Measurements from ENCODE around the gene KLF1. TPM values are rescaled to one million over a fixed set of nuclear protein-coding genes. Genes with fewer than 3 reads are reported as not detected.

KLF1 gene
- total and polyA plus RNA-seq, 2 of the 13 experiments (the other 11 are each of a cell fraction or from before 2014, with no cell fraction given), result not detected

DNA sequence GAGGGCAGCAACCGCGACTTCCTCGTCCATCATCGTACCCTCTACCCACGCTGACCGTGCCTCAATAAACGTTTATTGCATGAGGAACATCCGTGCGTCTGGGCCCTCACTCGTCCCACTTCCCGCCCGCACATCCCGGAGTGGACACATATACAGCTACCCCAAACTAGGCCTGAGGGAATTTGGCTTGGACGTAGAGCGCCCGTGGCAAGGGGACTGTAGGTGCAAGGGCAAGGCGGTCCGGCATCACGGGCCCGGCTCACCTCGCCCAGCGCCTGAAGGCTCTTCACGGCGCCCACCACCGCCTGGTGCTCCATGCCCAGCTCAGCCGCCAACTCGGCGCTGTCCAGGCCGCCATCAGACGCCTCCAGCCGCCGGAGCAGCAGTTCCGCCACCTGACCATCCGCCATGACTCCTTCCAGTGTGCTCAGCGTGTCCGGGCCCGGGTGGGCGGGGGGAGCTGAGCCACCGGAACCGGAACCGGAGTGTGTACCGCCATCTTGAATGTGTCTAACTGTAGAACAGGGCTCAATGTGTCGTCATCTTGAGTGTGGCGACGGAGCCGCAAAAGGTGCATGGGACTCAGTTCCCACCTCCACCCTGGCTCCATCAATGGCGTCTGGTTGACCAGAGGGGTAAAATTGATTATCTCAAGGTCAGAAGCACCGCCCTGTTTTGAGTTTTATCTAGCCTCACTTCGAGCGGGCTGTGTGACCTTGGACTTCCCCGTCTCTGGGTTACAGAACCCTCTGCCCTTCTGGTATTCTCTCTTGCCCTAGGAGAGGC lies 46.5 kb upstream of the KLF1 start, which contains the start of gene FARSA (continued):
- TF ChIP-seq ZNF207 (IDR thresholded peaks at IDR 0.05; ENCODE audit: borderline replicate concordance), result no peak
- TF ChIP-seq, protein P1, sequence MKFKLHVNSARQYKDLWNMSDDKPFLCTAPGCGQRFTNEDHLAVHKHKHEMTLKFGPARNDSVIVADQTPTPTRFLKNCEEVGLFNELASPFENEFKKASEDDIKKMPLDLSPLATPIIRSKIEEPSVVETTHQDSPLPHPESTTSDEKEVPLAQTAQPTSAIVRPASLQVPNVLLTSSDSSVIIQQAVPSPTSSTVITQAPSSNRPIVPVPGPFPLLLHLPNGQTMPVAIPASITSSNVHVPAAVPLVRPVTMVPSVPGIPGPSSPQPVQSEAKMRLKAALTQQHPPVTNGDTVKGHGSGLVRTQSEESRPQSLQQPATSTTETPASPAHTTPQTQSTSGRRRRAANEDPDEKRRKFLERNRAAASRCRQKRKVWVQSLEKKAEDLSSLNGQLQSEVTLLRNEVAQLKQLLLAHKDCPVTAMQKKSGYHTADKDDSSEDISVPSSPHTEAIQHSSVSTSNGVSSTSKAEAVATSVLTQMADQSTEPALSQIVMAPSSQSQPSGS (CRISPR knock-in tag; IDR thresholded peaks at IDR 0.05), result peak; percentile 73
- no peak for TF ChIP-seq MAF1 (CRISPR knock-in tag; IDR thresholded peaks at IDR 0.05; ENCODE audit: borderline replicate concordance)
- TF ChIP-seq ZNF788 (CRISPR knock-in tag; IDR thresholded peaks at IDR 0.05; ENCODE audit: borderline replicate concordance), result peak; percentile 77; the same call in 1 of the 2 replicates
- 0 out of 2 replicates have a peak, but pooled peaks have one; percentile 87 for TF ChIP-seq HES4 (CRISPR knock-in tag; IDR thresholded peaks at IDR 0.05; ENCODE audit: borderline replicate concordance)
- TF ChIP-seq, protein P2, sequence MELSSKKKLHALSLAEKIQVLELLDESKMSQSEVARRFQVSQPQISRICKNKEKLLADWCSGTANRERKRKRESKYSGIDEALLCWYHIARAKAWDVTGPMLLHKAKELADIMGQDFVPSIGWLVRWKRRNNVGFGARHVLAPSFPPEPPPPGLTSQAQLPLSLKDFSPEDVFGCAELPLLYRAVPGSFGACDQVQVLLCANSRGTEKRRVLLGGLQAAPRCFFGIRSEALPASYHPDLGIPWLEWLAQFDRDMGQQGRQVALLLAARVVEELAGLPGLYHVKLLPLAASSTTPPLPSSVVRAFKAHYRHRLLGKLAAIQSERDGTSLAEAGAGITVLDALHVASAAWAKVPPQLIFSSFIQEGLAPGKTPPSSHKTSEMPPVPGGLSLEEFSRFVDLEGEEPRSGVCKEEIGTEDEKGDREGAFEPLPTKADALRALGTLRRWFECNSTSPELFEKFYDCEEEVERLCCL (CRISPR knock-in tag; IDR thresholded peaks at IDR 0.05; ENCODE audit: borderline replicate concordance), result no peak
- TF ChIP-seq JDP2 (CRISPR knock-in tag; IDR thresholded peaks at IDR 0.05; ENCODE audit: borderline replicate concordance), result no peak
- TF ChIP-seq, protein P3, sequence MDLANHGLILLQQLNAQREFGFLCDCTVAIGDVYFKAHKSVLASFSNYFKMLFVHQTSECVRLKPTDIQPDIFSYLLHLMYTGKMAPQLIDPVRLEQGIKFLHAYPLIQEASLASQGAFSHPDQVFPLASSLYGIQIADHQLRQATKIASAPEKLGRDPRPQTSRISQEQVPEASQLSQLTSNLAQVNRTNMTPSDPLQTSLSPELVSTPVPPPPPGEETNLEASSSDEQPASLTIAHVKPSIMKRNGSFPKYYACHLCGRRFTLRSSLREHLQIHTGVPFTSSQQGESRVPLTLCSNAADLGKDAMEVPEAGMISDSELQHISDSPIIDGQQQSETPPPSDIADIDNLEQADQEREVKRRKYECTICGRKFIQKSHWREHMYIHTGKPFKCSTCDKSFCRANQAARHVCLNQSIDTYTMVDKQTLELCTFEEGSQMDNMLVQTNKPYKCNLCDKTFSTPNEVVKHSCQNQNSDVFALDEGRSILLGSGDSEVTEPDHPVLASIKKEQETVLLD (CRISPR knock-in tag; IDR thresholded peaks at IDR 0.05; ENCODE audit: low read depth), result peak; percentile 86
- TF ChIP-seq ZNF10 (CRISPR knock-in tag; IDR thresholded peaks at IDR 0.05; ENCODE audit: borderline replicate concordance, low read depth), result no peak
- peak; percentile 66; the same call in 1 of the 2 replicates for TF ChIP-seq ZC3H13 (CRISPR knock-in tag; IDR thresholded peaks at IDR 0.05)
- peak; percentile 36; the same call in 1 of the 2 replicates for TF ChIP-seq HIVEP1 (CRISPR knock-in tag; IDR thresholded peaks at IDR 0.05)
- peak; percentile 93 for TF ChIP-seq HCFC1 (IDR thresholded peaks at IDR 0.05; ENCODE audit: low read depth, low read length)
- TF ChIP-seq, protein P4, sequence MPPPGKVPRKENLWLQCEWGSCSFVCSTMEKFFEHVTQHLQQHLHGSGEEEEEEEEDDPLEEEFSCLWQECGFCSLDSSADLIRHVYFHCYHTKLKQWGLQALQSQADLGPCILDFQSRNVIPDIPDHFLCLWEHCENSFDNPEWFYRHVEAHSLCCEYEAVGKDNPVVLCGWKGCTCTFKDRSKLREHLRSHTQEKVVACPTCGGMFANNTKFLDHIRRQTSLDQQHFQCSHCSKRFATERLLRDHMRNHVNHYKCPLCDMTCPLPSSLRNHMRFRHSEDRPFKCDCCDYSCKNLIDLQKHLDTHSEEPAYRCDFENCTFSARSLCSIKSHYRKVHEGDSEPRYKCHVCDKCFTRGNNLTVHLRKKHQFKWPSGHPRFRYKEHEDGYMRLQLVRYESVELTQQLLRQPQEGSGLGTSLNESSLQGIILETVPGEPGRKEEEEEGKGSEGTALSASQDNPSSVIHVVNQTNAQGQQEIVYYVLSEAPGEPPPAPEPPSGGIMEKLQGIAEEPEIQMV (CRISPR knock-in tag; IDR thresholded peaks at IDR 0.05; ENCODE audit: low read depth), result no peak
- TF ChIP-seq ZNF431 (CRISPR knock-in tag; IDR thresholded peaks at IDR 0.05; ENCODE audit: borderline replicate concordance, low read depth), result peak; percentile 87; the same call in 1 of the 2 replicates
- peak; percentile 71; the same call in 1 of the 2 replicates for TF ChIP-seq ZNF619 (CRISPR knock-in tag; IDR thresholded peaks at IDR 0.05)
- TF ChIP-seq ZNF674 (CRISPR knock-in tag; IDR thresholded peaks at IDR 0.05; ENCODE audit: low read depth), result peak; percentile 38; the same call in 1 of the 2 replicates
